Measurements from ENCODE around the gene TMCC3. TPM values are rescaled to one million over a fixed set of nuclear protein-coding genes. Genes with fewer than 3 reads are reported as not detected.

TMCC3 gene
- total RNA-seq, 1 experiment from 2014 or later: 19.9 TPM

DNA sequence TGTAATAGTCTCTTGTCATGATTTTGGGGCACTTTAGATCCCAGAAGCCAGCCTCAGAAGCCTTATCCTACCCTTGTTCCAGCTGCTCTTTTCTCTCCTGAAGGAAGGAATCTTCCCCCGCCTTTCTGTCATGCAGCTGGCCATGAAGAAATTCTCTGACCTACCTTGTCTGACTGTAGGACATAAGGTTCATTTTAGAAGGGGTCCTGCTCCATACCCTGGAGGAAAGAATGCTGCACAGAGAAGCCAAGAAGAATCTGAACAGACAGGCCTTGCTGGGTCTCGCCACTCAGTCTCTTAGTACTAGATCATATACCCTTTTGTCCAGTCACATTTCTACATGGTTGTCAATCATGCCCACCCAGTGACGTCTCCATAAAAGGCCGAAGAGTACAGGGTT is 6.2 kb upstream of the TMCC3 start:
- Histone ChIP-seq H3K36me3 (ENCODE audit: low read depth) (no peaks in the 10 kb centered on the region), H3K27ac (no peak overlapping the region), H3K27me3 (ENCODE audit: insufficient read depth, low read depth) (no peaks in the 10 kb centered on the region), H3K4me3 (no peak overlapping the region), H3K9me2 (ENCODE audit: insufficient read depth) (no peaks in the 10 kb centered on the region), H4K20me1 (ENCODE audit: insufficient read depth) (no peaks in the 10 kb centered on the region), H3F3A (ENCODE audit: insufficient read depth, low read depth) (peaks cover 12% of the 10 kb centered on the region), H3K79me2 (ENCODE audit: low read depth) (no peaks in the 10 kb centered on the region), H3K4me1 (replicated peaks; ENCODE audit: insufficient read depth) (peaks cover 10% of the 10 kb centered on the region), H3K9me3 (ENCODE audit: insufficient read depth, low read depth) (no peaks in the 10 kb centered on the region), H3K4me2 (no peak overlapping the region), H2AFZ (peak overlapping the region; percentile 83)
- POLR2A ChIA-PET (ENCODE audit: unreplicated experiment): no interaction called here
- intact Hi-C loops (cut with micrococcal nuclease; ENCODE audit: unreplicated experiment): loop anchor here (1.0 kb wide), 1 partner anchor 14 kb away; no protein-coding TSS in a partner anchor
- CTCF ChIA-PET: interaction anchor here (0.6 kb wide), 1 partner anchor 34 kb away, joined by 6 read pairs; no protein-coding TSS in a partner anchor
- BruUV-seq (replicated peaks): no TSS peak
- TF ChIP-seq, protein P1, sequence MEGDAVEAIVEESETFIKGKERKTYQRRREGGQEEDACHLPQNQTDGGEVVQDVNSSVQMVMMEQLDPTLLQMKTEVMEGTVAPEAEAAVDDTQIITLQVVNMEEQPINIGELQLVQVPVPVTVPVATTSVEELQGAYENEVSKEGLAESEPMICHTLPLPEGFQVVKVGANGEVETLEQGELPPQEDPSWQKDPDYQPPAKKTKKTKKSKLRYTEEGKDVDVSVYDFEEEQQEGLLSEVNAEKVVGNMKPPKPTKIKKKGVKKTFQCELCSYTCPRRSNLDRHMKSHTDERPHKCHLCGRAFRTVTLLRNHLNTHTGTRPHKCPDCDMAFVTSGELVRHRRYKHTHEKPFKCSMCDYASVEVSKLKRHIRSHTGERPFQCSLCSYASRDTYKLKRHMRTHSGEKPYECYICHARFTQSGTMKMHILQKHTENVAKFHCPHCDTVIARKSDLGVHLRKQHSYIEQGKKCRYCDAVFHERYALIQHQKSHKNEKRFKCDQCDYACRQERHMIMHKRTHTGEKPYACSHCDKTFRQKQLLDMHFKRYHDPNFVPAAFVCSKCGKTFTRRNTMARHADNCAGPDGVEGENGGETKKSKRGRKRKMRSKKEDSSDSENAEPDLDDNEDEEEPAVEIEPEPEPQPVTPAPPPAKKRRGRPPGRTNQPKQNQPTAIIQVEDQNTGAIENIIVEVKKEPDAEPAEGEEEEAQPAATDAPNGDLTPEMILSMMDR (conservative IDR thresholded peaks at IDR 0.05): no peak
- no peak for TF ChIP-seq EZH2 (IDR thresholded peaks at IDR 0.05; ENCODE audit: low read depth)
- DNase-seq: no peak

DNA sequence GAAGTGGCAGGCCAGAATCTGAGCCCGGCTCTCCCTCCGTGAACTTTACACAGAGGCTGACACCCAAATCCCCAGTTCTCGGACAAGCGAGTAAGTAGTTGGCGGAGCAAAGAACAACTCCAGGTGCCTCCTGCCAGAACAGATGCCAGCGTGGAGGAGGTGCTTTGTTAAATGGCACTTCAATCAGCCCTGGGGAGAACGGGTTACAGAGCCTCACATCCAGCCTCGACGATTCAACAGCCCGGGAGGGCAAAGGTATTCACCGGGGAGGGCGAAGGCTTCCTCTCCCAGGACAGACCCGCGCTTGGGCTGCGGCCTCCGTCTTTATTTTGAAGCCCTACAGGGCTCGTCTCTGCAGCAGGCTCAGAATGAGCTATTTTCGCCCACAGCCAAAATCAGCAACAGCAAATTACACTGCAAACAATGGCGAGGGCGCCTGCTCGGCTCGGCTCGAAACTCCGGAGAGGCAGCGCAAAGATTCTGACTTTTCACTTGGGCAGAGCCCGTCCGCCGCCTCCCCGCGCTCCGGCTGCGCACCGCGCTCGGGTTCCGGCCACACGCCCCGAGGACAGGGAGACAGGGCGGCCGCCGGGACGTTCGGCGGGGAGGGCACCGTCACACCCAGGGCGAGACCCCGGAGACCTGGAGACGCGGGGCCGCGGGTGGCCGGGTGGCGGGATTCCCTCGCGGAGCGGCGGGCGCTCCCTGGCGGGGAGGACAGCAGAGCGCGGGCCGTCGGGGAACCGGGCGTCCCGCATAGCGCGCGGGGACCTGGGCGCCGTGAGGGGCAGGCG is 811 bp downstream of the TMCC3 start:
- Histone ChIP-seq H4K20me1 (ENCODE audit: insufficient read depth) (no peaks in the 10 kb centered on the region), H3K4me3 (peak overlapping the region; percentile 91), H3K27ac (peak overlapping the region; percentile 69), H3K9me2 (ENCODE audit: insufficient read depth) (no peaks in the 10 kb centered on the region), H3F3A (ENCODE audit: insufficient read depth, low read depth) (peaks cover 36% of the 10 kb centered on the region), H3K27me3 (ENCODE audit: insufficient read depth, low read depth) (no peaks in the 10 kb centered on the region), H2AFZ (peak overlapping the region; percentile 90), H3K4me2 (peak overlapping the region; percentile 94), H3K79me2 (ENCODE audit: low read depth) (peaks cover 47% of the 10 kb centered on the region), H3K9me3 (ENCODE audit: insufficient read depth, low read depth) (no peaks in the 10 kb centered on the region), H3K4me1 (replicated peaks; ENCODE audit: insufficient read depth) (peaks cover 41% of the 10 kb centered on the region), H3K36me3 (ENCODE audit: low read depth) (no peaks in the 10 kb centered on the region)
- POLR2A ChIA-PET (ENCODE audit: unreplicated experiment): interaction anchor here (0.7 kb wide), 1 partner anchor 467 kb away, joined by 3 read pairs; no protein-coding TSS in a partner anchor
- intact Hi-C loops (cut with micrococcal nuclease; ENCODE audit: unreplicated experiment): loop anchor here (1.0 to 2.0 kb wide), 3 partner anchors 35 to 226 kb away; no protein-coding TSS in a partner anchor
- TF ChIP-seq, protein P1 (conservative IDR thresholded peaks at IDR 0.05): no peak; the same call in 1 of the 2 replicates
- no peak for TF ChIP-seq EZH2 (IDR thresholded peaks at IDR 0.05; ENCODE audit: low read depth)
- CTCF ChIA-PET: interaction anchor here (0.6 kb wide), 2 partner anchors 57 to 293 kb away, joined by 3 to 10 read pairs; no protein-coding TSS in a partner anchor
- peak in 1 of 2 experiments; percentile 54 for DNase-seq
- BruUV-seq (replicated peaks): TSS peak; percentile 37

DNA sequence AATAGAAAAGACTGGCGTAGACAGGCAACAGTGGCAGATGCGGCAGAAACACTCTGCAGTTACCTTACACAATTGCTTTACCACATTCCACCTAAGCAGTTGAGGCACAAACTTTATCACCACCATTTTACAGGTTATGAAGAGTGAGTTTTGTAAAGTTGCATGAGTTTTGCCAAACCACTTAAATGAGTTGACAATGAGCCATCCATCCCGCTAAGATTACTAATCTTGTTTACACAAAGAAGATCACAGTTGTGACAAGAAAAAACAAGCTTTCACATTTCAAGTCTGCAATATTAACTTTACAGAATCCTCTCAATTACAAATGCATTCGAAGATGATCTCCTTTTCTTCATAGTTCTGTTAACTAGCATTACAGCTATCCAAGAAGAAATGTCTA is 1.8 kb downstream of the TMCC3 start:
- intact Hi-C loops (cut with micrococcal nuclease; ENCODE audit: unreplicated experiment): loop anchor here (2.0 kb wide), 1 partner anchor 34 kb away; no protein-coding TSS in a partner anchor
- no peaks in the 10 kb centered on the region for H3K36me3 ChIP-seq (ENCODE audit: low read depth)

More for the DNA sequence above, 1.8 kb downstream of the TMCC3 start:
- DNase-seq: peak in 1 of 2 experiments; percentile 51
- no peaks in the 10 kb centered on the region for H3K9me2 ChIP-seq (ENCODE audit: insufficient read depth)
- no peaks in the 10 kb centered on the region for H4K20me1 ChIP-seq (ENCODE audit: insufficient read depth)
- peak overlapping the region; percentile 69 for H3K27ac ChIP-seq
- no peaks in the 10 kb centered on the region for H3K9me3 ChIP-seq (ENCODE audit: insufficient read depth, low read depth)
- TF ChIP-seq, protein P1 (conservative IDR thresholded peaks at IDR 0.05): no peak
- no peak for TF ChIP-seq EZH2 (IDR thresholded peaks at IDR 0.05; ENCODE audit: low read depth)
- ChIA-PET POLR2A (ENCODE audit: unreplicated experiment) (no interaction called here), CTCF (no interaction called here)
- H3K79me2 ChIP-seq (ENCODE audit: low read depth): peaks cover 51% of the 10 kb centered on the region
- H3K4me2 ChIP-seq: peak overlapping the region; percentile 94
- H3F3A ChIP-seq (ENCODE audit: insufficient read depth, low read depth): peaks cover 45% of the 10 kb centered on the region
- H3K4me1 ChIP-seq (replicated peaks; ENCODE audit: insufficient read depth): peaks cover 51% of the 10 kb centered on the region
- H2AFZ ChIP-seq: peak overlapping the region; percentile 90; the same call in 1 of the 2 replicates
- no TSS peak for BruUV-seq (replicated peaks)
- H3K27me3 ChIP-seq (ENCODE audit: insufficient read depth, low read depth): no peaks in the 10 kb centered on the region
- peak overlapping the region; percentile 91 for H3K4me3 ChIP-seq
